HEK293 (cell line): Measurements from ENCODE around the gene PHACTR3.

Source experiments
- CTCF ChIA-PET: fragments of 350-600 bp; formaldehyde crosslinking; extraction: SDS; loops from one replicate; lab custom pipeline; 2021; ENCODE audit warnings: antibody characterized with exemption; lab: Yijun Ruan, JAX
- POLR2A ChIA-PET: fragments of 300-600 bp; formaldehyde crosslinking; extraction: SDS; loops from one replicate; lab custom pipeline; 2020; ENCODE audit warnings: antibody characterized with exemption, inconsistent platforms; lab: Yijun Ruan, JAX
- H3K27ac ChIP-seq: fragments of 200-500 bp; sonication (Bioruptor generic); 2 replicates; pipeline ENCODE4 v1.5.1; 2014; ENCODE audit warnings: low read depth, low read length, control low read depth, inconsistent platforms; ENCODE audit errors: extremely low read depth
- H3K36me3 ChIP-seq, 2 experiments: fragments of 200-500 bp in 1 of 2; sonication (Bioruptor generic) in 1 of 2; 1 replicate in 1 of 2; 2 replicates in 1 of 2; pipeline ENCODE4 v1.5.1; 2014 to 2017; ENCODE audit warnings: inconsistent platforms in 2 of 2, low read length in 2 of 2; ENCODE audit not compliant: control insufficient read depth in 2 of 2, insufficient read depth in 1 of 2
- H3K4me1 ChIP-seq: fragments of 200-500 bp; sonication (Bioruptor generic); 2 replicates; pipeline ENCODE4 v1.5.1; 2014; ENCODE audit warnings: mild to moderate bottlenecking, low read length, inconsistent platforms; ENCODE audit not compliant: control insufficient read depth, insufficient read depth
- H3K4me3 ChIP-seq: 2 replicates; pipeline ENCODE4 v1.5.1; 2011; ENCODE audit warnings: low read depth, mild to moderate bottlenecking, control low read depth, low read length, moderate library complexity
- H3K9me3 ChIP-seq: fragments of 200-500 bp; sonication (Bioruptor generic); 2 replicates; pipeline ENCODE4 v1.5.1; 2014; ENCODE audit warnings: low read depth, low read length, inconsistent platforms; ENCODE audit not compliant: control insufficient read depth, insufficient read depth
- GFI1B ChIP-seq: fragments of 450-650 bp; formaldehyde crosslinking; IDR thresholded peaks from 2 replicates; pipeline ENCODE4 v1.5.1; 2016; ENCODE audit warnings: missing biosample characterization, missing genetic modification characterization
- GLI4 ChIP-seq: fragments of 450-650 bp; formaldehyde crosslinking; IDR thresholded peaks from 2 replicates; pipeline ENCODE4 v1.5.1; 2016; ENCODE audit warnings: missing biosample characterization, missing genetic modification characterization
- ZFP69B ChIP-seq: fragments of 450-650 bp; formaldehyde crosslinking; IDR thresholded peaks from 2 replicates; pipeline ENCODE4 v1.5.1; 2016; ENCODE audit warnings: missing biosample characterization, missing genetic modification characterization
- ZNF10 ChIP-seq: fragments of 450-650 bp; formaldehyde crosslinking; IDR thresholded peaks from 2 replicates; pipeline ENCODE4 v1.5.1; 2017; ENCODE audit warnings: missing biosample characterization, missing genetic modification characterization
- ZNF121 ChIP-seq: fragments of 450-650 bp; formaldehyde crosslinking; IDR thresholded peaks from 2 replicates; pipeline ENCODE4 v1.5.1; 2016; ENCODE audit warnings: missing biosample characterization, missing genetic modification characterization
- ZNF140 ChIP-seq: fragments of 450-650 bp; formaldehyde crosslinking; IDR thresholded peaks from 2 replicates; pipeline ENCODE4 v1.5.1; 2016; ENCODE audit warnings: missing biosample characterization, missing genetic modification characterization
- ZNF202 ChIP-seq: fragments of 450-650 bp; formaldehyde crosslinking; IDR thresholded peaks from 2 replicates; pipeline ENCODE4 v1.5.1; 2016; ENCODE audit warnings: missing biosample characterization, missing genetic modification characterization, borderline replicate concordance
- ZNF239 ChIP-seq: fragments of 450-650 bp; formaldehyde crosslinking; IDR thresholded peaks from 2 replicates; pipeline ENCODE4 v1.5.1; 2016; ENCODE audit warnings: missing biosample characterization, missing genetic modification characterization
- ZNF354C ChIP-seq: fragments of 450-650 bp; formaldehyde crosslinking; IDR thresholded peaks from 2 replicates; pipeline ENCODE4 v1.5.1; 2016; ENCODE audit warnings: missing biosample characterization, missing genetic modification characterization, low read depth, borderline replicate concordance
- ZNF398 ChIP-seq: fragments of 450-650 bp; formaldehyde crosslinking; IDR thresholded peaks from 2 replicates; pipeline ENCODE4 v1.5.1; 2017; ENCODE audit warnings: missing biosample characterization, missing genetic modification characterization
- ZNF510 ChIP-seq: fragments of 450-650 bp; formaldehyde crosslinking; IDR thresholded peaks from 2 replicates; pipeline ENCODE4 v1.5.1; 2018; ENCODE audit warnings: mild to moderate bottlenecking, missing genetic modification characterization, missing biosample characterization; ENCODE audit not compliant: insufficient replicate concordance
- ZNF544 ChIP-seq: fragments of 450-650 bp; formaldehyde crosslinking; IDR thresholded peaks from 2 replicates; pipeline ENCODE4 v1.5.0; 2017; ENCODE audit warnings: missing biosample characterization, missing genetic modification characterization
- ZNF548 ChIP-seq: fragments of 450-650 bp; formaldehyde crosslinking; IDR thresholded peaks from 2 replicates; pipeline ENCODE4 v1.5.1; 2016; ENCODE audit warnings: missing biosample characterization, missing genetic modification characterization
- ZNF791 ChIP-seq: fragments of 450-650 bp; formaldehyde crosslinking; IDR thresholded peaks from 2 replicates; pipeline ENCODE4 v1.5.1; 2016; ENCODE audit warnings: missing biosample characterization, missing genetic modification characterization
- TF ChIP-seq, protein P1 (sequence below): fragments of 450-650 bp; formaldehyde crosslinking; IDR thresholded peaks from 2 replicates; pipeline ENCODE4 v1.5.1; 2016; ENCODE audit warnings: missing biosample characterization, missing genetic modification characterization

The PHACTR3 gene

GRCh38 chr20:59823030-59823423 is 218.7 kb downstream of the PHACTR3 start (continued):
- TF ChIP-seq ZNF398 = no peak

GRCh38 chr20:59823491-59824259 is 219.3 kb downstream of the PHACTR3 start:
- ChIA-PET POLR2A (no interaction called here), CTCF (interaction anchor here (1.0 kb wide), 1 partner anchor 9 kb away, joined by 5 read pairs; no protein-coding TSS in a partner anchor)
- TF ChIP-seq ZNF10 (tag by site-specific recombination) (peak; percentile 54; the same call in 1 of the 2 replicates), ZNF140 (tag by site-specific recombination) (no peak)
- TF ChIP-seq, protein P1, sequence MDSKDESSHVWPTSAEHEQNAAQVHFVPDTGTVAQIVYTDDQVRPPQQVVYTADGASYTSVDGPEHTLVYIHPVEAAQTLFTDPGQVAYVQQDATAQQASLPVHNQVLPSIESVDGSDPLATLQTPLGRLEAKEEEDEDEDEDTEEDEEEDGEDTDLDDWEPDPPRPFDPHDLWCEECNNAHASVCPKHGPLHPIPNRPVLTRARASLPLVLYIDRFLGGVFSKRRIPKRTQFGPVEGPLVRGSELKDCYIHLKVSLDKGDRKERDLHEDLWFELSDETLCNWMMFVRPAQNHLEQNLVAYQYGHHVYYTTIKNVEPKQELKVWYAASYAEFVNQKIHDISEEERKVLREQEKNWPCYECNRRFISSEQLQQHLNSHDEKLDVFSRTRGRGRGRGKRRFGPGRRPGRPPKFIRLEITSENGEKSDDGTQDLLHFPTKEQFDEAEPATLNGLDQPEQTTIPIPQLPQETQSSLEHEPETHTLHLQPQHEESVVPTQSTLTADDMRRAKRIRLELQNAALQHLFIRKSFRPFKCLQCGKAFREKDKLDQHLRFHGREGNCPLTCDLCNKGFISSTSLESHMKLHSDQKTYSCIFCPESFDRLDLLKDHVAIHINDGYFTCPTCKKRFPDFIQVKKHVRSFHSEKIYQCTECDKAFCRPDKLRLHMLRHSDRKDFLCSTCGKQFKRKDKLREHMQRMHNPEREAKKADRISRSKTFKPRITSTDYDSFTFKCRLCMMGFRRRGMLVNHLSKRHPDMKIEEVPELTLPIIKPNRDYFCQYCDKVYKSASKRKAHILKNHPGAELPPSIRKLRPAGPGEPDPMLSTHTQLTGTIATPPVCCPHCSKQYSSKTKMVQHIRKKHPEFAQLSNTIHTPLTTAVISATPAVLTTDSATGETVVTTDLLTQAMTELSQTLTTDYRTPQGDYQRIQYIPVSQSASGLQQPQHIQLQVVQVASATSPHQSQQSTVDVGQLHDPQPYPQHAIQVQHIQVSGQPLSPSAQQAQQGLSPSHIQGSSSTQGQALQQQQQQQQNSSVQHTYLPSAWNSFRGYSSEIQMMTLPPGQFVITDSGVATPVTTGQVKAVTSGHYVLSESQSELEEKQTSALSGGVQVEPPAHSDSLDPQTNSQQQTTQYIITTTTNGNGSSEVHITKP (tag by site-specific recombination) = no peak
- Histone ChIP-seq H3K4me3 (no peak overlapping the region), H3K9me3 (no peaks in the 10 kb centered on the region), H3K4me1 (no peaks in the 10 kb centered on the region; the same call in 1 of the 2 replicates), H3K27ac (no peak overlapping the region), H3K36me3 (no peaks in the 10 kb centered on the region)

DNA sequence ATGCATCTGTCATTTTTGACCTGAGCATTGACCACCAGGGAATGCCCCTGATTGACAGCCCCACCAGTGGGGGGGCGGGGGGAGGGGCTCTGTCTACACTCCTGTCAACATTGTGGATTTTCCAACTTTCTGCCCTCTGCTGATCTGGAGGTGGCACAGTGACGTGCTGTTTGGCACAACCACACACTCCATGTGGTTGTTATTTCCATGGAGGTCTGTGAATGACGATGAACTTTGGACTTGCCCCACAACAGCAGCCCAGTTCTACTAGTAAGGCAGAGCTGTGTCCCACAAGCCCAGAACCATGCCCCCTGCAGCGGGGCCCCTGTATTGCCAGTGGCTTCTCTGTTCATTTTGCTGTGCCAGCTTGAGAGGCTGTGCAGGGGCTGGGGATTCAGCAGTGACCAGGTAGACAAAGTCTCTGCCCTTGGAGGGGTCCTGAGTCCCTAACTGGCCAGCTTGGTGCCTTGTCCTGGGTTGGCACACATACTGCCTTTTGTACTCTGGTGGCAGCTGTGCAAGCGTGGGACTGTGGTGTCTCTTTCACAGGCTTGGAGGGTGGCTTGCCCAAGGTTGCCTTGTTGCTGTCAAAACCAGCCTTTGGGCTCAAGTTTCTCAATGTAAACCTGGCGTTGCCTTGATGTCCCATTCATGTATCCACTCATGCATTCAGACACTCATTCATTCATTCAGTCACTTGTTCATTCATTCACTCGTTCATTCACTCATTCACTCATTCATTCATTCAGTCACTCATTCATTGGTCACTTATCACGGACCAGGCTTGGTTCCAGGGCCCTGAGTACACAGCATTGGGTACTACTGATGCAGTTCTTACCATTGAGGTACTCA is 220.6 kb downstream of the PHACTR3 start:
- Histone ChIP-seq H3K4me1 (no peaks in the 10 kb centered on the region; the same call in 1 of the 2 replicates), H3K9me3 (no peaks in the 10 kb centered on the region)
- CTCF ChIA-PET = interaction anchor here (1.0 kb wide), 1 partner anchor 10 kb away, joined by 5 read pairs; no protein-coding TSS in a partner anchor
- TF ChIP-seq ZNF510 (no peak), ZNF548 (tag by site-specific recombination) (no peak), ZFP69B (tag by site-specific recombination) (no peak), GFI1B (tag by site-specific recombination) (no peak), ZNF239 (tag by site-specific recombination) (no peak), ZNF121 (tag by site-specific recombination) (no peak), GLI4 (tag by site-specific recombination) (no peak), ZNF544 (tag by site-specific recombination) (no peak), ZNF791 (no peak), ZNF354C (no peak), ZNF202 (tag by site-specific recombination) (no peak)
- TF ChIP-seq, all 188 proteins: peak for 0
- Histone ChIP-seq H3K4me3 (no peak overlapping the region), H3K27ac (no peak overlapping the region), H3K36me3 (no peaks in the 10 kb centered on the region)
- POLR2A ChIA-PET = no interaction called here
